Ishikawa (cell line): ENCODE measurements around the gene ABCA7.
A peak's percentile ranks its signal among the peaks of the same experiment; 100 is the strongest.

Source experiments
- CEBPB ChIP-seq: IDR thresholded peaks from 2 replicates; pipeline ENCODE4 v1.6.1; 2012
- CREB1 ChIP-seq: IDR thresholded peaks from 2 replicates; pipeline ENCODE4 v1.6.1; 2012; ENCODE audit warnings: low read depth
- EGR1 ChIP-seq: IDR thresholded peaks from 2 replicates; pipeline ENCODE4 v1.6.1; 2012
- EP300 ChIP-seq: IDR thresholded peaks from 2 replicates; pipeline ENCODE4 v1.6.1; 2012; ENCODE audit warnings: borderline replicate concordance
- FOXM1 ChIP-seq: IDR thresholded peaks from 2 replicates; pipeline ENCODE4 v1.6.1; 2012; ENCODE audit warnings: low read depth, borderline replicate concordance
- MAX ChIP-seq: IDR thresholded peaks from 2 replicates; pipeline ENCODE4 v1.6.1; 2012
- NFIC ChIP-seq: IDR thresholded peaks from 2 replicates; pipeline ENCODE4 v1.6.1; 2012
- RAD21 ChIP-seq: IDR thresholded peaks from 2 replicates; pipeline ENCODE4 v1.6.1; 2012; ENCODE audit warnings: low read depth
- REST ChIP-seq: IDR thresholded peaks from 2 replicates; pipeline ENCODE4 v1.6.1; 2012; ENCODE audit warnings: low read depth, mild to moderate bottlenecking
- TAF1 ChIP-seq: IDR thresholded peaks from 2 replicates; pipeline ENCODE4 v1.6.1; 2012; ENCODE audit warnings: low read depth, mild to moderate bottlenecking
- TCF12 ChIP-seq: IDR thresholded peaks from 2 replicates; pipeline ENCODE4 v1.6.1; 2012; ENCODE audit warnings: low read depth
- TEAD4 ChIP-seq: IDR thresholded peaks from 2 replicates; pipeline ENCODE4 v1.6.1; 2012
- USF1 ChIP-seq: IDR thresholded peaks from 2 replicates; pipeline ENCODE4 v1.6.1; 2012
- YY1 ChIP-seq: IDR thresholded peaks from 2 replicates; pipeline ENCODE4 v1.6.1; 2012; ENCODE audit warnings: low read depth
- ZBTB7A ChIP-seq: IDR thresholded peaks from 2 replicates; pipeline ENCODE4 v1.6.1; 2012; ENCODE audit warnings: low read depth

Gene ABCA7

GRCh38 chr19:1094978-1095701 is 55.2 kb downstream of the ABCA7 start, which contains the start of gene POLR2E:
Gene POLR2E, minus strand, starts transcription at chr19:1095375. Its CDS starts 60 bp downstream, at chr19:1095315.
- no peak for TF ChIP-seq CEBPB
- no peak for TF ChIP-seq USF1
- peak; percentile 76; the same call in 1 of the 2 replicates for TF ChIP-seq YY1
- TF ChIP-seq RAD21: no peak
- peak; percentile 88 for TF ChIP-seq TAF1
- TF ChIP-seq EP300: peak; percentile 24; the same call in 1 of the 2 replicates
- TF ChIP-seq ZBTB7A: no peak
- no peak for TF ChIP-seq TCF12
- TF ChIP-seq MAX: no peak; the same call in 1 of the 2 replicates
- TF ChIP-seq NFIC: no peak; the same call in 1 of the 2 replicates
- peak; percentile 55; the same call in 1 of the 2 replicates for TF ChIP-seq EGR1
- TF ChIP-seq REST: no peak
- no peak for TF ChIP-seq FOXM1
- no peak; the same call in 1 of the 2 replicates for TF ChIP-seq CREB1
- peak; percentile 33; the same call in 1 of the 2 replicates for TF ChIP-seq TEAD4

- TF ChIP-seq YY1: no peak
- TF ChIP-seq FOXM1: no peak
- 0 out of 2 replicates have a peak, but pooled peaks have one; percentile 20 for TF ChIP-seq CEBPB
- TF ChIP-seq CREB1: no peak
Measured at GRCh38 chr19:1097810-1098176, 57.9 kb downstream of the ABCA7 start.

GRCh38 chr19:1098177-1099051 is 58.5 kb downstream of the ABCA7 start:
- no peak for TF ChIP-seq YY1
- no peak for TF ChIP-seq NFIC
- no peak for TF ChIP-seq TAF1
- TF ChIP-seq USF1: no peak
- no peak for TF ChIP-seq EP300
- TF ChIP-seq EGR1: no peak
- TF ChIP-seq TEAD4: no peak
- TF ChIP-seq MAX: no peak
- no peak for TF ChIP-seq TCF12
- no peak for TF ChIP-seq REST
- no peak for TF ChIP-seq CREB1
- no peak for TF ChIP-seq FOXM1
- TF ChIP-seq ZBTB7A: no peak

GRCh38 chr19:1101337-1101698 is 61.4 kb downstream of the ABCA7 start:
- TF ChIP-seq USF1 (no peak), ZBTB7A (no peak), NFIC (no peak), RAD21 (no peak), FOXM1 (no peak), CEBPB (no peak), REST (no peak)
